Endometrial microvascular endothelial cells (primary cell): ENCODE results near the gene ATG10. TPM values are rescaled to one million over a fixed set of nuclear protein-coding genes. Genes with fewer than 3 reads are reported as not detected.
"Not testable (repeated sequence)": the region's sequence is repeated elsewhere in the genome, so short reads cannot be mapped to it uniquely, and the experiment has no call there.

Experiments
- in situ Hi-C: cut with HindIII; loops from 2 replicates; pipeline ENCODE4 v1.10.0; 2017; ENCODE audit warnings: low sequenced_read_pairs, low pct_unique_long_range_greater_than_20kb; ENCODE audit errors: inconsistent ontology term
- total RNA-seq: library from RNA; depleted of rRNA; stranded (reverse); fragments of >200 nt; gene quantifications from one replicate; pipeline ENCODE4 v1.2.3, GENCODE V29; 2015; ENCODE audit errors: inconsistent ontology term

ATG10 gene
- total RNA-seq, 1 donor from 2014 or later: 9.9 TPM

DNA sequence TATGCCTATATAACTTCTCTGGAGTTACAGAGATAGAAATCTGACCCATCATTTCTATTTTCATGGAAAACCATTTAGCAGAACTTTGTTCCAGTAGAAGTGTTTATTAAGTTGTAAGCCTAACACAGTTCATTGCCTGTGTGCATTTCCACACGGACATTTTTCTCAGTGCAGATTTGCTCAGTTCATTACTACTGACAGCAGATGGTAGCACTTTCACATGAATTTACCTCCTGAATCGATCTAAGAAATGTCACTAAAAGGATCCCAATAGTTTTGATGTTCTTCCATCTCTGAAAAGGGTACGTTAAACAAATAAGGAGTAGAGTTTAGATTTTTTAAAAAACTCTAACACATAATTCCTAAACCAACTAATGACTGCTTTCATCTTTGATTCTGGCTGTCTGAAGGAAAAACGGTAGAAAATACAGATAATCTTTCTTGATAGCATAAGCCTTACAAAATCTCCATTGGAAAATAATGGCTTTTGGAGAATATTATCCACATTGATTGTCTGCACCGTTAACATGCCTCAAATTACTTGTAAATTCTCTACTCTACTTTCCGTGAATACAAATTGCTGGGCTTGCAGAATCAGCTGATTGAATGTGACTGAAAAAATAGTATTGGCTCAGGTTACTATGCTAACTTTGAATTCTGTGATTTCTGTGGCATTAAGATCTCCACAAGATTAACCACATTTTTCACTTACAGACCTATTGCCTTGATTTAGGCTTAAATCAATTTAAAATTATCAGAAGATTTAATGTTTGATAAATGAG is 273.2 kb downstream of the ATG10 start:
- in situ Hi-C loops: no loop called here

DNA sequence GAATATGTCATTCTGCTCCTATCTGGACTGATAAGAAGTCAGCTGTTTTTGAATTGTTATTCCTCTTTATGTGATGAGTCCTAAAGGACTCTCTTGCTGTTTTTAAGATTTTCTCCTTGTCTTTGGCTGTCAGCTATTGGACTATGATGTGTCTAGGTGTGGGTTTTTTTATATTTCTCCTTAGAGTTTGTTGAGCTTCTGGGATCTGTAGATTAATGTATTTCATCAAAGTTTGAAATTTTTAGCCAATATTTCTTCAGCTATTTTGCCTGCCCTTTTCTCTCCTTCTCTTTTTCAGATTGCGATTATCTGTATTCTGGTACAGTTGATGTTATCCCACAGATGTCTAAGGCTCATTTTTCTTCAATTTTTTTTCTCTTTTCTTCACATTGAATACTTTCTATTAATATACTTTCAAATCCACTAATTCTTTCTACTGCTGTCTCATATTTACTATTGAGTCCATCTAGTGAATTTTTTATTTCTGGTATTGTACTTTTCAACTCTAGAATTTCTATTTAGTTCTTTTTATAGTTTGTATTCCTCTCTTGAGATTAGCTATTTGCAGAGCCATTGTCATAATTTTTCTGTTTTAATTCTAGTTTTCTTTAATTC is 275.2 kb downstream of the ATG10 start:
- in situ Hi-C loops: no loop called here

DNA sequence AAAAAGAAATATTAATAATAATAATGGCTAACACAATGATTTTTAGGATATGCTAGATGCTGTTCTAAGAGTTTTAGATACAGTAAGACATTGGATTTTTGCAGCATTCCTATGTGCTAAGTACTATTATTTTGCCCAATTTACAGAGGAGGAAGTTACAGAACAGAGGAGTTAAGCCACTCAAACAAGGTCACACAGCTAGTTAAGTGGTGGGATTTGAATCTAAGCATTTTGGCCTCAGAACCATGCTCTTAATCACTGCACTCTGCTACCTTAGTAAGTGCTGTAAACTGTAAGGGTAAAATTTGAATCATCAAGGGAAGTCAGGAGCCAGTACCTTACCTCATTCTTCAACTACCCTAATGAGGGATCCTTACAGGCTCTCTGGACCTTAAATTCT is 280.9 kb downstream of the ATG10 start:
- in situ Hi-C loops: no loop called here

DNA sequence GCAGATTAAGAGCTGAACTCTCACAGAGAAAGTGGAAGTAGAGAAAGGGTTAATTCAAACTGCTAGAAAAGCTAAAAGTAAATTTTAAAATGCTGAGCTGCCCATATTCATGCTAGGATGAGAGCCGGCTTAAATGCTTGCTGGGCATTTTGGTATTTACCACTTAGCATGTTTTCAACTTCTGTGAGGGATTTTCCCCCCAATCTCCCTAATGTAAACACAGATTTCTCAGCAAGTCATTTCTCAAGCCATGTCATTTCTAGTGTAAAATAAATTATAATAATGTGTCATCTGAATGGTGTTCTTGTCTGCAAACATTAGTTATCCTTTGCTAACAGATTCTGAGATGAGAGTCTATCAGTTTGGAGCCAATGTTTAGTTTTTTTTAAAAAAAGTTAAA is 284.0 kb downstream of the ATG10 start:
- in situ Hi-C loops: no loop called here

DNA sequence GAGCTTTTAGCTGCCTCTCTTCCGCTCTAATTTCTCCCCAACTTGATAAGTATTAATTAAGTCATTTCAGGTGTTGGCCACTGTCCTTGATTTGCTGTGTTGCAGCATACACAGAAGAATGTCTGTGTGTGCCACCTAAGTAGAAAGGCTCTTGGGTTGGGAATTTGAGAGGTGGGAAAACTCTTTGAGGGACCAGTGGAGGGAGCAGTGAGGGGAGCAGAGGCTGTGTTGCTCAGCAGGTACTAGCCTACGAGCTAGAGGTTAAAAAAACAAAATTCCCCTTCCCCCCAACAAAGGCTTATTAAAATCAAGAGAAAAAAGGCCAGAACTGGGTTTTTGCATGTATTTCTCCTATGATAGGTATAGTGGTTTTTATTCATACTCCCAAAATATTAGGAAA is 285.4 kb downstream of the ATG10 start:
- in situ Hi-C loops: no loop called here

DNA sequence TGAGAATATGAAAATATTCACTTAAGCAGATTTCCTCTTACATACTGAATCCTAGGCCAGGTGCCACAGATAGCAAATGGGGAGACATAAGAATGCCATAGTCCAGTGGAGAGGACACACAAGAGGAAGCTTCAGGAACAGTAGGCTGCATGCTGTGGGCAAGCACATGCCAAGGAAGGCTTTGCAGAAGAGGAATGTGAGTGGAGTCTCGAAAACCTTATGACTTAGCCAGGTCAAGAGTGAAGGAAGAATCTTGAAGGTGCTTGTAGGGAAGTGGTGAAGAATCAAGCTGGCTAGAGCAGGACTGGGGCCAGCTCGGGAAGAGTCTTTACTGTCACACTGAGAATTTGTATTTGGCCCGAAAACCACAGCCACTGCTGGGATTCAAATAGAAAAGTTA is 285.9 kb downstream of the ATG10 start:
- in situ Hi-C loops: no loop called here

DNA sequence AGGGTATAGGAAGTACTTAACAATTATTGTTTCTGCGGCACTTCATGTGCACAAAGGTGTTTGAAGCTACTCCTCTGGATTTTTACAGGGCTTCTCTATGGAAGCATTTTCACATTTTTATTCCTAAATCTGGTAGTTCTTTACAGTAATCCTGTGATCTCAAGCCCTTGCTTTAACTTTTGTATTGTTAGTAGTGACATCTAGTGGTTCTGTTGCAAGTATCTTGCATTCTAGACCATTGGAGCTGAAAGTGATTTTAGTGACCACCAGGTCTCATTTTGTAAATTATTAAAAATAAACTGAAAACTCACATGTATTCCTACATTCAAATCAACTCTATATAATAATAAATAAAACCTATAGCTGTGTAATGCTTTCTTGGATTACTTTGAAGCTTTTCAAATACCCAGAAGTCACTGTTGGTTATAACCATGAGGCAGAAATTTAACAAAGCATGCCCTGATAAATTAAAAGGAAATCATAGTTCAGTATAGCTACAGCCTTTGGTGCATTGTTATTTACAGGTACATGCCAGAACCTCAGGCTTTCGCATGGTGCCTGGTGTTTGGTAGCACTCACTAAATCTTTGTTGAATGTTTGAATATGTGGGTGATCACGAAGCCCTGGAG is 287.5 kb downstream of the ATG10 start:
- in situ Hi-C loops: no loop called here

DNA sequence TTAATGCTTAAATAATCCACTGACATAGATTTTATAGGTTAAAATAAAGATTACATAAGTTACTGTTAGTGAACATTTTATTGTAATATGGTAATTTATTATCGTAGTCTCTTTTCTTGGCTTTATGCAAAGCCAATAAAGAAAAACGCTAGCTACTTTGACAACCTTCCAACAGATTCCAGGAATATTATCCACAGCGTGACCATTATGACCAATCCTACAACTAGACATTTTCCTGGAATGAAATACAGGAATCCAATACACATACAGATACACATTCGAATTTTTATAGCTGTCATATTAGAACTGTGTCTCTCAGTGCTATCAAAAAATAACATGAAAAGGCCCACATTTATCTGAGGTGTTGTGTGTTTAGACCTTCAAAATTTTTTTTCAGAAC is 293.2 kb downstream of the ATG10 start:
- in situ Hi-C loops: no loop called here

DNA sequence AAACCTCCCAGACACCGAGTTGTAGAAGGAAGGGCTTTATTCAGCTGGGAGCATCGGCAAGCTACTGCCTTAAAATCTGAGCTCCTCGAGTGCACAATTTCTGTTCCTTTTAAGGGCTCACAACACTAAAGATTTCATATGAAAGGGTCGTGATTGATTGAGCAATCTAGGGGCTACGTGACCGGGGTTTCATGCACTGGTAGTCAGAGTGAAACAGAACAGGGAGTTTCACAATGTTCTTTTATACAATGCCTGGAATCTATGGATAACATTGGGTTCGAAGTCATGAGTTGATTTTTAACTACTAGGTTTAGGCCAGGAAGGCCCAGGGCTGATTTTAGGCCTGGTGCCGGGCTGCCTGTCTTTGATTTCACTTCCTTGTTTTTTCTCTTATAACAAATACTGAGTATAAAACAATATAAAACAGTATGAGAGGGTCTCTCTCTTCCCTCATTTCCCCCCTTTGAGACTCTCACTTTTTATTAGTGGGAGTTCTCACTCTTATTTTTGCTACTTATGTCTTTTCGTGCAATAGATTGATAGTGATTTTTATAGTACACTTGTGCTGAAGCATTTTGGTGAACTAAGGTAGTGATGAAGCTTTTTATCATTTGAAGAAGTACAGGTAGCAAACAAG is 295.6 kb downstream of the ATG10 start:
- in situ Hi-C loops: not testable (repeated sequence)

DNA sequence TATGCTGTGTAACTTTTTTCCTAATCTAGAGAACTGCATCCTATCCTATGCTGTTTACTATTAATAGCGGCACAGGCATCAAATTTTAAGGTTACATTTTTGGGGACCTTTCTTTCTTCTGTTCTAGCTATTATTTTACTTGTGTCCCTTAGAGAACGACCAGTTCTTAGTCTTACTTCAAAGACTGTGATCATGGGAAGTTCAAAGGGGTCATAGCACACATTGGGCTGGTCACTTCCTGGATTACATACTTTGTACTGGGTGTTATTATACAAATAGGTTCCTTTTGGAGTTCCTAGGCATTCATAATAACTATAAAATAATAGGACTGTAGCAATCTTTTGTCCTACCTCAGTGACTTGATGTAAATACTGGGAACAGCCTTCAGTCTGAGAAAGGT is 297.5 kb downstream of the ATG10 start:
- in situ Hi-C loops: not testable (repeated sequence)

DNA sequence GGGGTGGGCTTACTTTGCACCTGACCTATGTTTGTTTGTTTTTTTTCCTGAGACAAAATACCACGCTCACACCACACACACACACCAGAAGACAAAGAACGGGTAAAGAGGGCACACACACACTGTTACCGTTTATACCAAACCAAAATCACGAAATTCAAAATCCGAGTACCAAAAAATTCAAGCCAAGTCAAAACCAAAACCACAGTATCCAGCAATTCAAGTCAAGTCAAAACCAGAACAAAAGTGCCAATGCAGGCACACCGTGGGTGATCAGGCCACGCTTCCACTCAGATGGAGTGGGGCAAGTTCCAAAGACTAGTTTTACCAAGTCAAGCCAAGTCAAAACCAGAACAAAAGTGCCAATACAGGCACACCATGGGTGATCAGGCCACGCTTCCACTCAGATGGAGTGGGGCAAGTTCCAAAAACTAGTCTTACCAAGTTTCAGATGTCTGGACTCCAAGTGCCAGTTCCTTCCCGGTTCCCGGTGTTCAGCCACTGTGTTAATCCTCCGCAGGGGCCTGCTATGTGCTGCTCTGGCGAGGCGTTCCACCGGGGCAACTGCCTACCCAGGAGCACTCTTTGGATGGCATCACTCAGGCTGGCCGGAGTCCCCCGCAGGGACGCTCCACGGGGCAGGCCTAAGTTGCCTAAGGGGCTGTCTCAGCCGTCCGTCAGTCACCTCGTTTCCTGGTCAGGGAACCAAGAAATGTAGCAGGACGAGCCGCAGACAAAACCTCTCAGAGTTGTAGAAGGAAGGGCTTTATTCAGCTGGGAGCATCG is 300.9 kb downstream of the ATG10 start:
- in situ Hi-C loops: not testable (repeated sequence)

DNA sequence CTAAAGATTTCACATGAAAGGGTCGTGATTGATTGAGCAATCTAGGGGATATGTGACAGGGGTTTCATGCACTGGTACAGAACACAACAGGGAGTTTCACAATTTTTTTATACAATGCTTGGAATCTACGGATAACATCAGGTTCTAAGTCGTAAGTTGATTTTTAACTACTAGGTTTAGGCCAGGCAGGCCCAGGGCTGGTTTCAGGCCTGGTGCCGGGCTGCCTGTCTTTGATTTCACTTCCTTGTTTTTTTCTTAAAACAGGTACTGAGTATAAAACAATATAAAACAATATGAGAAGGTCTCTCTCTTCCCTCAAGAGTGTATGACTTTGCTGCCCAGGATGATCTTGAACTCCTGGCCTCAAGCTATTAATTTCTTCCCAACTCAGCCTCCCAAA is 301.6 kb downstream of the ATG10 start:
- in situ Hi-C loops: not testable (repeated sequence)

DNA sequence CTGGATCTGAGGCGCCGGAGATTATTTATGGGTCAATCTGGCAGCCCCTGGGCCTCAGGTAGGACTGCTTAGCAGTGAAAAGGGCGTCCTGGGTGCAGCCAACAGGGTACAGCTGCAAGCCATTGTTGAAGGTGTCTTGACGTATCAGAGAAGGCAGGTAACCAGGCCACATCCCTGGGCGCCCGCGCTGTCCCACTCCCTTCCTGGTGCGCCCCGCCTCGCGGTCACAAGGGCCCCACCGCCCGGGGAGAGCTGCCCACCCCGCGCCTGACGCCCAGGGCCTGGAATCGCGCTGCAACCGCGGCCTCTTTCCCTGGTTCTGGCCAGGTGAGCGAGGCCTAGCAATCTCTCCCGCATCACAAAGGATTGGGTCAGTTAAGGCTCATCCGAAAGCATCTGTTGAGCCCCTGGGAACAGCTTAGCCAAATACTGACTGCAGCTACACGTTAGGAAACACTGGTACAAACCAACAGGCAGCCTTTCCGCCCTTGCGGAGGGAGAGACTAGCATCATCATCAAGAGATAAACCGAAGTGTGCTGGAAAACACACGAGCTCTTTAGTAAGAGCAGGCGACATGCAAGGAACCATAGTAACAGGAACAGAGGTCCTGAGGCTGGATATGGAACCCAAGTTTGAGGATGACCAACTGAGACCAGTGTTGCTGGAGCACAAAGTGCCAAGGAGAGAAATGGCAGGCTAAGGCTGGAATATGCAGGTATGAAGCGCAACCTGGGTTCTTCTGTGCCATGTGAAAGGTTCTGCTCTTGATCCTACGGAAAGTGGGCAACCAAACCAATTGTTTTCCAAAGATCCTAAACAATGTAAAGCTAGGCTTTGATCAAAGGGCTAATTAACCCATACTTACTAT is 302.8 kb downstream of the ATG10 start:
- in situ Hi-C loops: no loop called here

DNA sequence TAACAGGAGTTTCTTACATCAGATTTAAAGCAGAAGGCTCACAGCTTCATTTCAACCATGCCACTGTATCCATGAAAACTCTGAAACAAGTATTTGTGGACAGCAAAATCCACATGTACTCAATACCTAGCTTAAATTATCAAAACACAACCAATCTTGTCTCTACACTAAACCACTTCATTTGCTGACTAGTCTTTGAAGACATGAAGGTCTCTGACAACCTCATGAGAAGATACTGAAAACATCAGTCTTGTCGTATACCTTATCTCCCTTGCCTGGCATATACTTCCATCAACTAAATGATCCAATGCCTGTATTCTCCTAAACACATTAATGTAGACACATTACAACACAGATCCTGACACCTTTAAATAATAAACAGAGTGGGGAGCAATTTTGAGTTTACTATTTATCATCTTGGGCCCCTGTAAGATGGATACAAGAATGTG is 303.4 kb downstream of the ATG10 start:
- in situ Hi-C loops: no loop called here

DNA sequence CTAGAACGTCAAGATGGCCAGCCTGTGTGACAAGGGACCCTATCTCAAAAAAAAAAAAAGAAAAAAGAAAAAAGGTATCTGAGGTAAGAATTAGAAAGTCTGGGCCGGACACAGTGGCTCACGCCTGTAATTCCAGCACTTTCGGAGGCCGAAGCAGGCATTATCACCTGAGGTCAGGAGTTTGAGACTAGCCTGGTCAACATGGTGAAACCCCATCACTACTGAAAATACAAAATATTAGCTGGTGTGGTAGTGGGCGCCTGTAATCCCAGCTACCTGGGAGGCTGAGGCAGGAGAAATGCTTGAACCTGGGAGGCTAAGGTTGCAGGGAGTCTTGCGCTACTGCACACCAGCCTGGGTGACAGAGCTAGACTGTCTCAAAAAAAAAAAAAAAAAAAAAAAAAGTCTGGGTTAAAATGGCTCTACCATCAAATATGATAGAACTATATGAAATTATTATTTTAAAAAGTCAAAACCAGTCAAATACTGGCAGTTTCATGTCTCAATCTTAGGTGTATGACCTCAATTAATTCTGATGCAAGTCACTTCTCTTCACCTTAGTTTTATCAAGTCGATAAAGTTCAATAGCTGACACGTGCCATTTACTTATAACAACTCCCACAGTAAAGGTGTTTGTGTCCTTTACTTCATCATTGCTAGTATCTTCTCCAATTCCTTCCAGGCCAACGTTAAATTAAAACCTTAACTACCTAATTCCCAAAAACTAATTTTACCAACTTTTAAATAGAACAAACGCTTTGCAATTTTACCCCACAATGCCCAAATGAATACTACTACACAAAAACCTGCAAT is 305.2 kb downstream of the ATG10 start:
- in situ Hi-C loops: no loop called here

DNA sequence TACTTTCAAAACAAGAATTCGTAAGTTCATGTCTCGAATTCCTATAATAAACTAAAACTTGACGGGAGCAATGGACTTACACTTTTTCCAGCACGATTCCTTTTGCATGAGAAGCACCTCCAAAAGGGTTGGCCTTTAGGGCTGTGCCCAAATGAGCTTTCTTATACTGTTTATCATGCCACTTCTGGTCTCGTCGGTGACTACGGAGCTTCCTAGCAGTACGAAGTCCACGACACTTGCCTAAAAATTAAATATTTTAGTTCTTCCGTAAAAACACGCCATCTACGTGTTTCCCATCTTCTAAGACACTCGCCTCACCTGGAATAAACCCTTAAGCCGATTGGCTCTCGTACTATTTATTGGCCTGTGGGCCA is 305.8 kb downstream of the ATG10 start:
- in situ Hi-C loops: no loop called here

DNA sequence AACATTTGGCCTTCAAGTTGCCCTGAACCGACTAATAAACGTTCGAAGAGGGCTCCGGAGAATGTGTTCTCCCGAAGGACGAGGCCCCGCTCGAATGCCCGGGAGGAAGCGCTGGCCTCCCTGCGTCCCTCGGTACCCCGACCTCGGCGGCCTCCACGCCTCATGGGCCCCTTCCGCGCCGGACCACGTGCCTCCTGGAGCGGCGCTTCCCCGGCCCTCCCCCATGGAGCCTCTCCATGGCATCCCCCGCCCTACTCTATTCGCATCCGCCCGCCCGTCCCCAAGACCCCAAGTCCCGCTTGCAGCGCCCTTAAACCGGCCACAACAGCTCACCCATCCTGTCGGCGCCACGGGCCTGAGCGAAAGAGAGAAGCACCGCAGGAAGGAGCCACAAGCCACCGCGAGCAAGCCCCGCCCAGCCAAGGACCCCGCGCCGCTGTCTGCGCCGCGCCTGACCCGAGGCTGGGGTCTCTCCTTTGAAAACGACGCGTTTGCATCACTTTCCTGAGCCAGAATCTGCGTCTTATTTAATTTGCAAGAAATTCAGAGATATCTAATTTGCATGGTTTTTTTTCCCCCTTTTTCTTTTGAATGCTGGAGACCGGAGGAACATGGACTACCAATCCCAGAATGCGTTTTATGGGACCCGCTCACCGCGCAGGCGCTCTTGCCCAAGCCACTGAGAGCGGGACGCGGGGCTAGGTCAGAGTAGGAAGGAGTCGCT is 306.3 kb downstream of the ATG10 start, which contains the start of gene RPS23:
TSS of gene RPS23 (minus strand) at position 368 of the 724 bp plus-strand sequence. CDS start at position 337, 31 bp downstream.
- in situ Hi-C loops: no loop called here
